Common myeloid progenitor, CD34-positive (primary cell): Measurements from ENCODE around the gene LSM10.
A peak's percentile ranks its signal among the peaks of the same experiment; 100 is the strongest.

Source experiments
- CTCF ChIA-PET: fragments of 350-600 bp; sonication (Branson Sonifier 250); formaldehyde crosslinking; loops from one replicate; lab custom pipeline; 2021; ENCODE audit warnings: antibody characterized with exemption; lab: Charles Lee
- POLR2A ChIA-PET: fragments of 350-600 bp; sonication (Branson Sonifier 250); formaldehyde crosslinking; loops from one replicate; lab custom pipeline; 2021; ENCODE audit warnings: antibody characterized with exemption; lab: Charles Lee
- DNase-seq, 3 donors: peaks; one replicate each; pipeline versions ENCODE4 v3.0.0 to v3.0.0-alpha.2; 2013
- H3K27ac ChIP-seq, 2 experiments: 1 replicate in 1 of 2; 2 replicates in 1 of 2; pipeline ENCODE4 v1.7.0; 2013; ENCODE audit warnings: inconsistent platforms in 2 of 2, low read length in 2 of 2, mild to moderate bottlenecking in 2 of 2, low read depth in 1 of 2, moderate library complexity in 1 of 2; ENCODE audit not compliant: severe bottlenecking in 2 of 2, insufficient read depth in 1 of 2, poor library complexity in 1 of 2
- H3K27me3 ChIP-seq, 5 experiments: replicated peaks in 2 of 5; 1 replicate in 3 of 5; 2 replicates in 2 of 5; pipeline versions ENCODE4 v1.6.1 to v1.7.0; 2013; ENCODE audit warnings: low read length in 4 of 5, mild to moderate bottlenecking in 2 of 5, moderate library complexity in 2 of 5, inconsistent platforms in 1 of 5; ENCODE audit not compliant: insufficient read depth in 5 of 5, control insufficient read depth in 4 of 5
- H3K36me3 ChIP-seq, 4 experiments: 1 replicate in 2 of 4; 2 replicates in 2 of 4; pipeline versions ENCODE4 v1.6.1 to v1.7.0; 2013; ENCODE audit warnings: low read length in 3 of 4, control low read depth in 1 of 4, mild to moderate bottlenecking in 1 of 4; ENCODE audit not compliant: control insufficient read depth in 4 of 4, insufficient read depth in 4 of 4
- H3K4me1 ChIP-seq, 4 experiments: 1 replicate in 3 of 4; 2 replicates in 1 of 4; pipeline versions ENCODE4 v1.6.1 to v1.7.1; 2013; ENCODE audit warnings: low read length in 3 of 4, mild to moderate bottlenecking in 3 of 4, control low read depth in 1 of 4, inconsistent platforms in 1 of 4, moderate library complexity in 1 of 4; ENCODE audit not compliant: control insufficient read depth in 4 of 4, insufficient read depth in 4 of 4; ENCODE audit errors: control extremely low read depth in 1 of 4
- H3K4me3 ChIP-seq, 7 experiments: 1 replicate in 4 of 7; 2 replicates in 3 of 7; pipeline versions ENCODE4 v1.5.1 to v1.7.0; 2013; ENCODE audit warnings: mild to moderate bottlenecking in 7 of 7, low read length in 6 of 7, moderate library complexity in 6 of 7, inconsistent platforms in 2 of 7, low read depth in 2 of 7, control low read depth in 1 of 7; ENCODE audit not compliant: insufficient read depth in 4 of 7, control insufficient read depth in 1 of 7; ENCODE audit errors: extremely low read depth in 1 of 7
- H3K9me3 ChIP-seq, 5 experiments: 1 replicate in 4 of 5; 2 replicates in 1 of 5; pipeline versions ENCODE4 v1.6.1 to v1.7.1; 2013; ENCODE audit warnings: low read length in 4 of 5, mild to moderate bottlenecking in 2 of 5, inconsistent platforms in 1 of 5, low read depth in 1 of 5, moderate library complexity in 1 of 5; ENCODE audit not compliant: control insufficient read depth in 4 of 5, insufficient read depth in 2 of 5; ENCODE audit errors: control extremely low read depth in 1 of 5
- WGBS: methylation state at CpG from one replicate; pipeline ENCODE4 v1.1.5; 2013; ENCODE audit not compliant: insufficient coverage; 5-methylcytosine and 5-hydroxymethylcytosine counted together

The LSM10 gene

DNA sequence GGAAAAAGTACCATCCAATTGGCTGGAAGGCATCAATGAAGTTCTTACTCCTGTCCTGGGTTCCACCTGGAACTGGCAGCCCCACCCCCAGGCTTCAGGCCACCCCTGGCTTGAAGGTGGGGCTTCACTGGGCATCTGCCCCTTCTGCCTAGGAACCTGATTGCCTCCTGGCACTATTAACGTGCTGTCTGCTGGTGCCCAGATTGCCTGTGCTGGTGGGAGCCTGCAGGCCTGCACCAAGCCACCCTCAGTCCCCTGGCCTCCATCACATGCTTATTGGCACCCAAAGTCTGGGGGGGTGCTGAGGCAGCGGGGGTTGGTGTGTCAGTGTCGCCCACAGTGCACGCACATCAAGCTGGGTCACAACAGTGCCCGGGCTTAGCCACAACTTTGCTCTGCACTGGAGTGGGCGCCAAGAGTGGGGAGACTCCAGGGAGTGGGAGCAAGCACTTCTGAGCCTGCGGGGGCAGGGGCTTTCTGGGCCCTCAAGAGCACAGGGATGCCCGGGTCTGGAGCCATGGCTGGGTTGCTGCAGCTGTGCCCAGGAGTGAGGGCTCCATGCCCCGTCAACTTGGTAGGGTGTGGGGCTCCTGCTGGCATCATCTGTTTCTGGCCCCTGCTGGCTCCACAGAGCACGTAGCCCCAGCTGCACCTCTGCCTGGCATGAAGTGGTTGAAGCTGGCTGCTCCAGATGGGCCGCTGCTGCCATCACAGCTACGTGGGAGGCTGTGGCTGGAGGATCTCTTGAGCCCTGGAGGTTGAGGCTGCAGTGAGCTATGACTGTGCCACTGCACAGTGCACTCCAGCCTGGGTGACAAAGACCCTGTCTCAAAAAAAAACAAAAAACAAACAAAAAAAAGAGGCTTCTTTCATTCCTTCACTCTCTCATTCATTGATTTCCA, 4.1 kb upstream of the LSM10 start:
- no peak overlapping the region for H3K27ac ChIP-seq
- WGBS = 97% methylated on average over 10 of the region's 12 CpGs
- no peak for DNase-seq
- peak overlapping the region in 4 of 7 experiments; percentile 45 to 74 (median 66) for H3K4me3 ChIP-seq
- peaks cover 0 to 2% (median 0%) of the 10 kb centered on the region in 5 experiments for H3K9me3 ChIP-seq
- no peaks in the 10 kb centered on the region for H3K27me3 ChIP-seq
- peaks cover 0 to 1% (median 0%) of the 10 kb centered on the region in 4 experiments for H3K36me3 ChIP-seq
- peaks cover 0 to 29% (median 22%) of the 10 kb centered on the region in 4 experiments for H3K4me1 ChIP-seq
- ChIA-PET CTCF (interaction anchor here (2.0 to 7.4 kb wide), 5 partner anchors 10 to 60 kb away, joined by 6 to 32 read pairs (median 6); no protein-coding TSS in a partner anchor), POLR2A (interaction anchor here (2.8 kb wide), 1 partner anchor 16 kb away, joined by 20 read pairs; the partner anchor contains the start of gene STK40)

DNA sequence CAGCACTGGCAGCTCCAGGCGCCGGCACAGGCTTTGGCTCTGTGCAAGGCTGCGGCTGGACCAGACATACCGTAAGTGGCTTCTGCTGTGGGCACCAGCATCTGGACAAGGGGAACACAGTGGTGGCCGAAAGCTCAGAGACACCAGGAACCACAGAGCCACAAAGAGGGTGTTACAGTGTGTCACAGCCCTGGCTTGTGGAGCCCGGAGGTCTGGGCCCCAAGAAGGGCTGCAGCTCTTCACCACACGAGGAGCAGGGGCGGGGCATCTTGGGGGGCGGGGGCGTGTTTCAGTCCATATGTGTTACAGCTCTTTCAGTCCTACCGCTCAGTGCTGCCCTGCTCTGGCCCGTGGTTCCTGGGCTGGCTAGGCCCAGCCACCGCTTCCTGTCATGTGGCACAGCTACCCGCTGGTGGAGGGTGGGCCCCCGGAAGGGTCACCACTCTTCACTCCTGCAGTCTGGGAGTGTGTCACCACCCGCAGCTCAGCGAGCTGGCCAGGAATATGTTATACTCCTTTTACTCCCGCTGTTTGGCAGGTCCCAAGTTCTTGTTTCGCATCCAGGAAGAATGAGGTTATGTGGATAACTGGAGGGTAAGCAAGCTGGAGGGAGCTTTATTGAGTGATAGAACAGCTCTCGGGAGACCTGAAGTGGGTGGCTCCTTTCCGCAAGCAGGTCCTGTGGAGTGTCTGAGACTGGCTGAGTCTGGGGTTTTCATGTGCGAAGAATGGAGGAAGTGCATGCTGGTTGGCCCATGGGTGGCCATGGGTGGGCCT, 3.3 kb upstream of the LSM10 start:
- no peaks in the 10 kb centered on the region for H3K36me3 ChIP-seq
- no peak overlapping the region for H3K27ac ChIP-seq
- DNase-seq = peak; percentile 76 to 83 (median 81)
- ChIA-PET POLR2A (interaction anchor here (2.8 kb wide), 1 partner anchor 15 kb away, joined by 20 read pairs; the partner anchor contains the start of gene STK40), CTCF (interaction anchor here (1.2 to 7.4 kb wide), 8 partner anchors 11 to 58 kb away, joined by 3 to 32 read pairs (median 6); partner anchors contain the start of gene STK40)
- H3K4me3 ChIP-seq = peak overlapping the region in 5 of 7 experiments; percentile 17 to 74 (median 58)
- 49% methylated on average over 19 of the region's 22 CpGs for WGBS
- peaks cover 0 to 33% (median 24%) of the 10 kb centered on the region in 4 experiments for H3K4me1 ChIP-seq
- peaks cover 0 to 2% (median 0%) of the 10 kb centered on the region in 5 experiments for H3K9me3 ChIP-seq
- H3K27me3 ChIP-seq = no peaks in the 10 kb centered on the region

DNA sequence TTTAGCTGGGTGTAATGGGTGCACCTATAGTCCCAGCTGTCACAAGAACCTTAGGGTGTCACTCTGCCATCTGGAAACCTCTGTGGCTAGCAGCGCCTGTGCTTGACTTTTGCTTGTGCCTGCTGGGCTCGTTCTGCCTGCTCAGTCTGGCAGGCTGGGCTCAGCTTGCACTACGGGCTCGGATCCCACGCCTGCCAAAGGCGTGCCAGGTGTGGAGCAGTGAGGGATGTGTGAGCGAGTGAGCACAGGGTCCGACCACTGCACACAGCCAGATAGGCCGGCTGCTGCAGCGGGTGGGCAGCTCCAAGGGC, 2.8 kb upstream of the LSM10 start:
- Histone ChIP-seq H3K4me3 (peak overlapping the region in 4 of 7 experiments; percentile 28 to 58 (median 52)), H3K4me1 (peaks cover 0 to 33% (median 24%) of the 10 kb centered on the region in 4 experiments)
- CTCF ChIA-PET = interaction anchor here (1.2 to 7.4 kb wide), 9 partner anchors 11 to 58 kb away, joined by 3 to 32 read pairs (median 5); partner anchors contain the start of gene STK40

DNA sequence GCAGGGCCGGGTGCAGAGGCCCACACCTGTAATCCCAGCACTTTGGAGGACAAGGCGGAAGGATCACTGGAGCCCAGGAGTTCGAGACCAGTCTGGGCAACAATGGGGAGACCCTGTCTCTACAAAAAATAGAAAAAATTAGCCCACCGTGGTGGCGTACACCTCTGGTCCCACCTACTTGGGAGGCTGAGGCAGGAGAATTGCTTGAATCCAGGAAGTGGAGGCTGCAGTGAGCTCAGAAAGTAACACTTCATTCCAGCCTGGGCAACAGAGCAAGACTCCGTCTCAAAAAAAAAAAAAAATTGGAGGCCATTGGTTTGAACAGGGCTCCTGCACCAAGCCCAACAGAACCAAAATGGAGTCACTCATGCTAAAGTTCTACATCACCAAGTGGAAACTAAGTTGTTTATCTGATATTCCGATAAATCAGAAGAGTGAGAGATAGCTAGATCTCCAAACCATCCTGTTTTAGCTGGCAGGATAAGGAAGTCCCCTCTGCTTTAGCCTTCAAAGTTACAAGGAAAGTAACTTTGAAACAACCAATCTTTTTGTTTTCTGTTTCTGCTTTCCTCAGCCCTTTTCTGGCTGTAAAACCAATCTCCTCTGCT, 766 bp upstream of the LSM10 start:
- Histone ChIP-seq H3K4me3 (peak overlapping the region in 4 of 7 experiments; percentile 85 to 91 (median 90)), H3K4me1 (peaks cover 0 to 33% (median 24%) of the 10 kb centered on the region in 4 experiments), H3K9me3 (peaks cover 0 to 2% (median 0%) of the 10 kb centered on the region in 5 experiments), H3K27ac (peak overlapping the region in 1 of 2 experiments; percentile 88), H3K27me3 (no peaks in the 10 kb centered on the region), H3K36me3 (peaks cover 0 to 9% (median 7%) of the 10 kb centered on the region in 4 experiments)
- DNase-seq = no peak
- POLR2A ChIA-PET = interaction anchor here (2.2 to 2.8 kb wide), 2 partner anchors 11 to 13 kb away, joined by 14 to 20 read pairs; partner anchors contain the start of gene STK40
- 97% methylated on average over 4 of the region's 7 CpGs for WGBS
- CTCF ChIA-PET = interaction anchor here (0.6 to 7.4 kb wide), 9 partner anchors 12 to 67 kb away, joined by 3 to 32 read pairs (median 7); partner anchors contain the start of gene OSCP1

More for the DNA sequence above, 2.8 kb upstream of the LSM10 start:
- no peaks in the 10 kb centered on the region for H3K27me3 ChIP-seq
- H3K9me3 ChIP-seq = peaks cover 0 to 2% (median 0%) of the 10 kb centered on the region in 5 experiments
- WGBS = 98% methylated on average over 9 of the region's 10 CpGs
- DNase-seq = no peak
- POLR2A ChIA-PET = interaction anchor here (2.8 kb wide), 1 partner anchor 15 kb away, joined by 20 read pairs; the partner anchor contains the start of gene STK40
- no peak overlapping the region for H3K27ac ChIP-seq
- no peaks in the 10 kb centered on the region for H3K36me3 ChIP-seq

DNA sequence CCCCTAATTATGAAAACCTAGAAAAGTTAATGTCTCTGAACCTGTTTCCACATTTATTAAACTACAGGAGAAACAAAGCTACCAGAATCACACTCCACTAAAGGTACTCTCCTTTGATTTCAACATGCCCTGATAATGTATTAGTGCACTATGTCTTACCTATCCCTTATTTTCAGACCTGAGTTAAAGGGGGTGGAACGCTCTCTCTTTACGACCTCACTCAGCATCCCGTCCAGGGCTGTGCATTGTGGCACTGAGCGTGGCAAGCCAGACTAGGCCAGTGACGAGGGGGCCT, 678 bp downstream of the LSM10 start:
- CTCF ChIA-PET = interaction anchor here (0.8 to 7.4 kb wide), 11 partner anchors 8 to 73 kb away, joined by 3 to 32 read pairs (median 3); partner anchors contain the start of genes EVA1B and STK40
- 7% methylated on average over 5 of the region's 5 CpGs for WGBS
- no peaks in the 10 kb centered on the region for H3K27me3 ChIP-seq
- POLR2A ChIA-PET = interaction anchor here (2.2 kb wide), 1 partner anchor 10 kb away, joined by 14 read pairs; the partner anchor contains the start of gene STK40
- H3K4me1 ChIP-seq = peaks cover 0 to 33% (median 24%) of the 10 kb centered on the region in 4 experiments
- no peak for DNase-seq
- H3K4me3 ChIP-seq = peak overlapping the region; percentile 84 to 91 (median 88)
- H3K36me3 ChIP-seq = peaks cover 2 to 21% (median 17%) of the 10 kb centered on the region in 4 experiments
- H3K27ac ChIP-seq = peak overlapping the region; percentile 46 to 88
- H3K9me3 ChIP-seq = peaks cover 0 to 2% (median 0%) of the 10 kb centered on the region in 5 experiments

DNA sequence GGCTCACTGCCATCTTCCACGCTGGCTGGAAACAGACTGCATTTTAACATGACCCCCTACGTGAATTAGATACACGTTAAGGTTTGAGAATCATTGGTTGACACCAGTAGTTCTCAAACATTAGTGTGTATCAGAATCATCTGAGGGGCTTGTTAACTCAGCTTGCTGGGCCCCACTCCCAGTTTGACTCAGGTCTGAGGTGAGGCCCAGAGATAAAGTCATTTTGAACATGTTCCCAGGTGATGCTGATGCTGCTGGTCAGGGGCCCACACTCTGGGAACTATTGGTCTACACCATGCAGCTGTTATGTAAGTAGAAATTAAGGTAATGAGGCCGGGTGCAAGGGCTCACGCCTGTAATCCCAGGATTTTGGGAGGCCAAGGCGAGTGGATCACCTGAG, 1.3 kb downstream of the LSM10 start:
- WGBS = 100% methylated on average over 3 of the region's 6 CpGs
- Histone ChIP-seq H3K4me3 (no peak overlapping the region), H3K27me3 (no peaks in the 10 kb centered on the region), H3K4me1 (peaks cover 0 to 28% (median 22%) of the 10 kb centered on the region in 4 experiments), H3K9me3 (peaks cover 0 to under 1% (median 0%) of the 10 kb centered on the region in 5 experiments), H3K36me3 (peaks cover 2 to 26% (median 21%) of the 10 kb centered on the region in 4 experiments), H3K27ac (peak overlapping the region in 1 of 2 experiments; percentile 88)
- DNase-seq = no peak
- CTCF ChIA-PET = interaction anchor here (0.5 to 7.4 kb wide), 8 partner anchors 10 to 53 kb away, joined by 3 to 32 read pairs (median 5); partner anchors contain the start of gene STK40
- POLR2A ChIA-PET = interaction anchor here (0.6 to 2.2 kb wide), 2 partner anchors 9 kb away, joined by 4 to 14 read pairs; partner anchors contain the start of gene STK40
